GM19023 (cell line): Measurements from ENCODE around the gene UBE3B.

Experiments
- ATAC-seq: cut with Tn5 transposase; IDR thresholded peaks from one replicate; pipeline ENCODE4 v1.9.1; 2021; ENCODE audit warnings: mild to moderate bottlenecking, moderate library complexity; ENCODE audit not compliant: unreplicated experiment

The UBE3B gene

DNA sequence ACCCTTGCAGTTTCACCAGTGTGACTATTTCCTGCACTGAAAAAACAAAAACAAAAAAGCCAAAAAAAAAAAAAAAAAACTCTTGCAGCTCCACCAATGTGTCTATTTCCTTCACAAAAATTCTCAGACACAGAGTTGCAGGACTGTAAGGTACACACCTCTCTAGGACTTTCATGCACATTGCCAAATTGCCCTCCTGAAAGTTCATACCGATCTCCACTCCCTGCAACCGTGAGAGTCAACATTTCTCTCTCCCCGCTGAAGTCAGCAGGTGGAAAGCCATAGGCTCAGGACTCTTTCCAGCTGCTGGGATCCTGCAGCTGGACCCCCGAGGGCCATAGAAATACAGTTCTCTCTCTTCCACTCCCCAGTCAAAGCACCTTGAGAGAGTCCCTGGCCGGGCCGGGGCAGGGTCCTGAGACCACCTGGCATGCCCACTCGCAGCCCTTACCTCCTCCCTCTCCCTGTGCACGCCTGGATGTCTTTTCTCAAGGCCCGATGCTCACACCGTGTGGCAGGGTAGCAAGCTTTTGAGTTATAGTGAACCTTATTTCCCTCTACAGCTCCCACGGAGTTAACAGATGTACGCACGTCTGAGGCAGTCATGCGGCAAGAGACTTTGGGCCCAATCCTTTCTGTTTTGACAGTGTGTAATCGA lies 72.3 kb downstream of the UBE3B start:
- ATAC-seq, result no peak

DNA sequence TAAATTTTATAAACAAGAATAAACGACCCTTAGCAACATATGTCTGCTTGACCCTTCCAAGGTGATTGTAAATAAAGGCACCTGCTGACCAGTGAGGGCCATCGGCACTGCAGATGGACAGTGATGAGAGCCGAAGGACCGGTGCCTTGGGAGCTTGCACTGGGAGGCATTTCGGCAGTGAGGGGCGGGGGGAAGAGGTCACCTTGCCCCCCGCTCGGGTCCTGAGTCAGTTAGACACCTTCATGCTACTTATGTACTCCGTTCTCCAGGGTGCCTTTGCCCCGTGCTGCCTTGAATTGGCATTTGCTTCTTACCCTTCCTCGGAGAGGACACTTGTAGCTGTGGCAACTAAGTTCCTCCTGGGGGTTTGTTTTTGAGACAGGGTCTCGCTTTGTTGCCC lies 72.8 kb downstream of the UBE3B start:
- no peak for ATAC-seq

DNA sequence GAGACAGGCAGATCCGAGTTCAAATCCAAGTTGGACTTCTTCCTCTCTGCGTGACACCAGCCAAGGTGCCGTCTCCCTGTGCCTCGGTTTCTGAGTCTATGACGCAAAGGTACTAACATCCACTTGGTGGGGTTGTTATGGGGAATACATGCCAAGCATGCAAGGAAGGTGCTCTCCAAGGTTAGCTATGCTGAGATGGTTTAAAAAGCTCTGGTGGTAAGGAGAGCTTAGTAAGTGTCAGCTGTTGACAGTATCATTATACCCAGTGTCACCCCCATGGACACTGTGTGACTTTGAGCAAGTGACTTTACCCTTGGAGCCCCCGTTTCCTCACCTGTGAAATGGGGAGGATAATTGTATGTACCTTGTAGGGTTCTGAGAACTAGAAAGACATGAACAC lies 73.7 kb downstream of the UBE3B start:
- no peak for ATAC-seq

DNA sequence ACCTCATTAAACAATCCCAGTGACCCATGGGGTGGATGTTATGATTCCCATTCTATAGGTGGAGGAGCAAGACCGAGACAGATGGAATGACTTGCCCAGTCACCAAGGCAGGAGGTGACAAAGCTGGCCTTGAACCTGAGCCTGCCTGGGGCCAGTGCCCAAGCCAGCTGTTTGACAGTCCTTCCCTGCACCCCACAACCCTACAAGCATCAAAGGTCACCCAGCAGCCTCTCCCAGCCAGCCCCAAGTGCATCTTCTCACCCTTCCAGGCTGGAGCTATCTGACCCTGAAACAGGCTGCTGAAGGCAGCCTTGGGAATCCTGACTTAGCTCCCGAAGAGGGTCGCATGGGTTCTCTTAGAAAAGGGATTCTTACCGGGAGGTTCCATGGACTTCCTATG lies 75.5 kb downstream of the UBE3B start:
- ATAC-seq, result no peak

DNA sequence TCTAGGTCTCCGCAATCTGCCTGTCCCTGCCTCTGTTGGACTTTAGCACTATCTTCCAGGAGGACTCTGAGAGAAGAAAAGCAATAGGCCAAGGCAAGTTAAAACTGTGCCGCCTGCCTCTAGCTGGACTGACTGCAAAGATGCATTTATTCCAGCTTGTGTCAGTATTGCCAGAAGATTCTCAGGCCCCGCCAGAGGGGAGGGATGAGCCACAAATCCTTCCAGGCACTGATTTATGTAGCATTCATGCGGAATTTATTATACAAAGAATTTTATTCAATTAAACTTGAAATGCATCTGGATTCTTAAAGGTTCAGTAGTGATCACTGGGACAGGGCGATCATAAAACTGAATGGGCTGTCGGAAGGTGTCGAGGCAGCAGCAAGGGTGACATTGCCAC lies 76.0 kb downstream of the UBE3B start:
- ATAC-seq, result no peak

DNA sequence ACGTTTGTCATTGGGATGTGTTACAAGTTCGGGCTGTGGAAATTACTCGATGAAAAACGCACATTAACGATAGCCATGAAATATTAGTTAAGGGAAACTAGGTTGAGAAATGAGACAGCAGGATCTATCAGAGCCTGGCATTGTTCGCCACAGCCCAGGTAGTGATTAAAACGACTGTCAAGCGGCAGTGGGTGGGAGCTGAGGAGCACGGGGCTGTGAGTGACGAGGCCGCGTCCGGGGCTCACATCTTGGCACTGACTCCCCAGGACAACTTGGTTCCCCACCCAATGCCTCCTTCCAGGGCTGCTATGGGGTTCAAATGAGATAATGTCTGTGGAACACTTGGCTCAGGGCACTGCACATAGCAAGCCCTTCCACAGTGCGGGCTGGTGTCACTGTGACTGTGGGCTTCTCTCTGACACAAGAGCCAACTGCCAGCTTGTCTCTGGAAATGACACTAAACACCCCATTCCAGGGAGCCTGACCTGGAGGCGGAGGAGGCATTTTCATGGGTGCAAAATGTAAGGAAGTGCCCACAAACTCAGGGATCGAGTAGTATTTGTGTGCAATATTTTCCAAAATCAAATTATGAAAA lies 76.6 kb downstream of the UBE3B start:
- no peak for ATAC-seq

DNA sequence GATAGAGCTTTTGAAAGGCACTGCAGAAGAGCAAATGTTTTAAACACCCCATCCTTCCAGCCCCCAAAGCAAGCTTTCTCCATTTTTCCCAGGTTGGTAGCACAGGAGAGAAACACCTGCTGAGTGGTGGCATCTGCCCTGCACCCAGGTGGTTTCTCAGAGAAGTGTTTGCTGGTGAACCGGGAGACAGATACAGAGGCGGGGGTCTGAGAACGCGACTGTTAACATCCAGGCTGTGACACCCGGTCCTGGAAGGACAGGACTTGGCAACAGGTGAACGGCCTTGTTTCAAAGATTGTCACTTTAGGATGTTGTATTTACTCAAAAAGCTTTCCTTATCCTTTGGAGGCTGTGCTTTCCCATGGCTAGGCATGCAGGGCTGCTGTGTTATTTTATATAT lies 77.3 kb downstream of the UBE3B start:
- no peak for ATAC-seq

DNA sequence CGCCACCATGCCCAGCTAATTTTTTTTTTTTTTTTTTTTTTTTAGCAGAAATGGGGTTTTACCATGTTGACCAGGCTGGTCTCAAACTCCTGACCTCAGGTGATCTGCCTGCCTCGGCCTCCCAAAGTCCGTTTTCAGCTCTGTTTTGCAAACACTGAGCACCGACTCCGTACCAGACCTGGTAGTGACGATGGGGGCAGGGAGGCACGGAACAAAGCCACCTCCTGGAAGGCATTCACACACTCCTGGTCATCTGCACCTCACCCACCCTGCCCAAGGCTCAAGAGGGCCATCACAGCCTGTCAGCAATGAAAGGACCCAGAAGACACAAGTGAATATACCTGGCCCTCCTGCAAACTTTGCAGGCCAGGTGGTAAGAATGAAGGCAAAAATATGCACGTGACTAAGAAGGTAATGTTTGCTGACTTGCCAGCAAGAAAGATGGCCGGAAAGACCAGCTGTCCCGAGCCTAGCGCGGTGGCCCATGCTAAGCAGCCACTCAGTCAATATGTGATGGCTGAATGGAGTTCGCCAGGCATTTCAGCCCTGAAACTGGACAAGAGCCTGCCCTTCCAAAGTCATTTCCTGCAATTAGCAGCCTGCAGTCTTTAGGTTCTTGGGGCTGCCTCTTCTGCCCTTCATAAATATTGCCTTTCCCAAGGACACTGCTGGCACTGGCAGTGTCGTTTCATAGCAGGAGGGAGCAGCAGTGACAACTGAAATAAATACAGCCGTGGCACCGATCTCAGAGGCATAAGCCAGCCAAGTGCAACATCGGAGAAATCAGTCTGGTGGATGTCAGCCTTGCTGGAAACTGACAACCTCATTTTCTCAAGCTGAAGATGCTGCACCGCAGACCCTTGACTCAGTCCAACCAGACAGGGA lies 78.2 kb downstream of the UBE3B start:
- no peak for ATAC-seq

DNA sequence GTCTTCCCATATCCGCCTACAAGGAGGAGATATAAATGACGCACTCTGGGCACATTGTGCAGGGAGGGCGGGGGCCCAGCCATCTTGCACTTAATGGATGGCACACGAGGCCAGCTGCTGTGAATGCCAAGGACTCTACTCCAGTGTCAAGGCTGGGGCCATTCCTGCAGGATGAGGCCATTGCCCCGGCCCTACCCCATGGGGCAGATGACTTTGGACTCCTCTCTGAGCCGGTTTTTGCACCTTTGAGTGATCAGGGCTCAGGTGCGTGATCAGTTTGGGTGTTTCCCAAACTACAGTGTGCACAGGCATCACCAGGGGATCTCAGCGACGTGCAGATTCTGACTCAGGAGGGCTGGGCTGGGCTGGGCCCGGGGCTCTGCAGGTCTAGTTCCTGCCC lies 79.8 kb downstream of the UBE3B start:
- no peak for ATAC-seq

DNA sequence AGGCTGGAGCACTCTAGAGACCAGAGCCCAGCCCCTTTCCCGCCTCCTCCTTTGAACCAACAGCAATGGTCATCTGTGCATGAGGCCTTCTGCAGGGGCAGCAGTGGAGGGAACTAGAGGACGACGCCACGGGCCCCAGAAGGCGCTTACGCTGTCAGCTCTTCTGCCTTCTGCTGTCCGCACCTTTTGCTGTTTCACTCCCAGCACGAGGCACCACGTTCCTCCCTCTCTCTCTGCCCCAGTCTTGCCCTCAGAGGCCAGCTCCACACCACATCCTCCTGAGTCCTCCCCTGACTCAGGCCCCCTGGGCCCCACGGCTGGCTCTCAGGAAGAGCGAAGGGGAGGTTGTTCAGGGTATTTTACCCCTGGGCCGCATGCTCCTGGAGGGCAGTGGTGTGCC lies 80.4 kb downstream of the UBE3B start:
- no peak for ATAC-seq

DNA sequence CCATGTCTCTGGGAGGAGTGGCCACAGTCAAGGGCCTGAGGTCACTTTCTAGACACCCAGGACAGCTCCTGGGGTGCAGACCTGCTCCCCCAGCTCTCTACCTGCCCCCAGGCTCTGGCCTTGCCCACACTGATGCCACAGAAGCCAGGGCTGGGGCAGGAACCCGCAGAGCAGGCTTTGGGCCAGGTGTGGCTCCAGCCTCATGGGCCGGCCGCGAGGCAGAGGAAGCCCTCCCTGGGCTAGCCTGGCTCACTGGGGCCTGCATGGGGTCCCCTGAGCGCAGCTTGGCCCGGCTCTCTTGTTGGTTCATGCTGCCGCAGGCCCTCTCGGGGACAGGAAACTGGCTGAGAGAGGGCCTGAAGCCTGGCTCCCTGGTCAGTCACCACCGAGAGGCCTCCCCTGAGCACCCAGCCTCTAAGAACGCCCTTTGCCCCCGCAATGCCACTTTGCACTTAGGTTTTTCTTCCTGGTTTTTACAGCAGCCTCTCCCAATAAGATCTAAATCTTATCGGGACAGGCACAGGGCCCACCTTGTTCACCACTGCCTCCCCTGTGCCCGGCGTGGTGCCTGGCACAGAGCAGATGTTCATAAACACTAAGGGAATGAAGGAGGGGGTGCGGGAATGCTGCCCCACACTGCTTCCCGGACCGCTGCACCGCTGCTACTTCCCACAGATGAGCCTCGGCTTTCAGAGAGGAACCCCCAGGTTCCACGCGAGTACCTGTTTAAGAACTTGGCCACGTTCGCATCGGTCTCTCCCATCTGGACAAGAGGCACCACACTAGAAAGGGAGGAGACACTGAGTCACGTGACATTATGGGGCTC lies 81.2 kb downstream of the UBE3B start:
- ATAC-seq, result no peak

DNA sequence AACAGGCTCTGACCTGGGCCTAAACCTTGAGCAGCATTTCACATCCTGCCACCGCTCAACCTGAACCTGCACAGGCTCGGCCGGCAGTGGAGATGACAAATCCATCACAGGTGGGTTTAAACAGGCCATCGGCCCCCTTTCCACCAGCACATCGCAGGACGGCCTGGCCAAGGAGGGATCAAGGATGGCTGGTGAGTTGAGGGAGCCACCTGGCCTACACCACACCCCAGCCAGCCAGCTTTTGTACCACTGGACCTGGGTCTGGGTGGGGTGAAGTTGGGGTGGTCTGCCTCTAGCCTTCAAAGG lies 81.7 kb downstream of the UBE3B start:
- ATAC-seq, result no peak

DNA sequence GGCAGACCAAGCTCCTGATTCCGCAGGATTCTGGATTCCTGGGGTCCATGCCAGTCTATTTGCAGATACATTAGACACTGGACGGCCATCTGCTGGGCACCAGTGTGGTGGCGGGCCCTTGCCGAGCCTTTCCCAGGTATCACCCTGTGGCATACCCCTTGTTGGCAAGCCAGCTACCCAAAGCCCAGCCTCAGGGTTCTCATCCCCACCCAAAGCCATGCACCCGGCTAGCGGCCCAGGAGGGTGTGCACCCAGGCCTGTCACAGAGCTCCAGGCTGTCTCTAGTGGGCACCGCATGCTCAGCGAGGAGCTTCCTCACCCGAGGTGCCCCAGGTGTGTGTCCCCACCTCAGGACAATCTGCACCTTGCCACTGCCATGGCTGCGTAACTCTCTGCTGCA lies 82.2 kb downstream of the UBE3B start:
- no peak for ATAC-seq

DNA sequence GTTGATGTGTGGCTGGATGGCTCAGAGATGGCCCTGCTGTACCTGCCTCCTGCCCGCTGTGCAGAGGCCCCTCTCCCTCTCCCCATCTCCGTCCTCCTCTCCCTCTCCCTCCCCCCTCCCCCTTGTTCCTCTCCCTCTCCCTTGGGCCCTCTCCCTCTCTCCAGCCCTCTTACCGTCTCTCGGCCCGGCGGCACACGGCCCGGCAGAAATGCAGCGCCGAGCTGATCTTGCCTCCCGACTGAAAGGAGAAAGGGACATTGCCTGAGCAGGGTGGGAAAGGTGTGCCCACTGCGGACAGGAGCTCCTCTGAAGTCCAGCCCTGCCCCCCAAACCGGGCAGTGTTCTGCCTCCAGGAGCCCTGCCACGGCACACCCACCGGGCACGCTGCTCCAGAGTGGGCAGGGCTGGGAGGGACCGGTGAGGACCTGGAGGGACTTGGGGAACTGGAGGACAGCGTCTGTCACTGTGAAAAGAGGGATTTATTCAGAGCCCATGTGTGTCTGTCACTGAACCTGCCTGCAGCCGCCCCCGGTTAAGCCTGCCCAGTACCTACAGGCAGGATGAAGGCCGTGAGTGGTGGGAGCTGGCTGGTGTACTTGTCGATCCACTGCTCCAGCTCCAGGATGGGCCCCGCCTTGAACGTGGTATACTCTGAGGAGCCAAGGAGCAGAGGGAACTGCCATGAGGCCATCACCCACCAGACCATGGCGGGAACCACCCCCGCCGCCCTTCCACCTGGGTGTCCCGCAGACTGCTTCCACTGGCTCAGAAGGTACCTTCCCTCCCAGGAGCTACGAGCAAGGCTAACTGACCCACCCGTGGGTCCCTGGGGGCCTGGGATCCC lies 83.7 kb downstream of the UBE3B start:
- ATAC-seq, result no peak

DNA sequence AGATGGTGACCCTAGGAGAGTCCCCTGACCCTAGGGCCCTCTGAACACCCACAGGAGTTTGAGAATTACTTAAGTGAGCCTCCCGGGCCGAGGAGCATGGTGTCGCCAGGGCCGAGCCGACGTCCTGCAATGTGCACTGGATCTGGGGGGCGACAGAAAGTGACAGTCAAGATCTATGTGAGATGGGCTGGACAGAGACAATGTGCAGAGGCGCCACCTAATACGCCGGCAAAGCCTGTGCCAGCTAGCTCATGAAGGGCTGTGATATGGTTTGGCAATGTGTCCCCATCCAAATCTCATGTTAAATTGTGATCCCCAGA lies 84.2 kb downstream of the UBE3B start:
- ATAC-seq, result no peak

DNA sequence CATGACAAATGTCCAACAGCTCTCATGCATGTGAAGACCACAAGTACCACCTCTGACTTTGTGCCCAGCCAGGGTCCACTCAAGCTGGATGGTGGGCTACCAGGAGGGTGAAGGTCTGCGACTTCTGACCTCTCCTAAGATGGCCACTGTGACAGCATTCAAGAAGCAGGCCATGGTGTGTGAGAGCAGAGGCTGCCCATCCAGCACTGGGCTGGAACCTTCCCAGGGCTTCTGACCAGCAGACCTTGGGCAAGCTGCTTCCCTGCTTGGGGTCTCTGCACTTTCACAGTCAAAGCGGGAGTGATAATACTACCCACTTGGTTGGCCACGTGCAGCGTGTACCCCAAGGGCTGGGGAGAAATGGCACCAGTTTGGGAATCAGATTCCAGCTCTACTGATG lies 85.4 kb downstream of the UBE3B start:
- ATAC-seq, result no peak

DNA sequence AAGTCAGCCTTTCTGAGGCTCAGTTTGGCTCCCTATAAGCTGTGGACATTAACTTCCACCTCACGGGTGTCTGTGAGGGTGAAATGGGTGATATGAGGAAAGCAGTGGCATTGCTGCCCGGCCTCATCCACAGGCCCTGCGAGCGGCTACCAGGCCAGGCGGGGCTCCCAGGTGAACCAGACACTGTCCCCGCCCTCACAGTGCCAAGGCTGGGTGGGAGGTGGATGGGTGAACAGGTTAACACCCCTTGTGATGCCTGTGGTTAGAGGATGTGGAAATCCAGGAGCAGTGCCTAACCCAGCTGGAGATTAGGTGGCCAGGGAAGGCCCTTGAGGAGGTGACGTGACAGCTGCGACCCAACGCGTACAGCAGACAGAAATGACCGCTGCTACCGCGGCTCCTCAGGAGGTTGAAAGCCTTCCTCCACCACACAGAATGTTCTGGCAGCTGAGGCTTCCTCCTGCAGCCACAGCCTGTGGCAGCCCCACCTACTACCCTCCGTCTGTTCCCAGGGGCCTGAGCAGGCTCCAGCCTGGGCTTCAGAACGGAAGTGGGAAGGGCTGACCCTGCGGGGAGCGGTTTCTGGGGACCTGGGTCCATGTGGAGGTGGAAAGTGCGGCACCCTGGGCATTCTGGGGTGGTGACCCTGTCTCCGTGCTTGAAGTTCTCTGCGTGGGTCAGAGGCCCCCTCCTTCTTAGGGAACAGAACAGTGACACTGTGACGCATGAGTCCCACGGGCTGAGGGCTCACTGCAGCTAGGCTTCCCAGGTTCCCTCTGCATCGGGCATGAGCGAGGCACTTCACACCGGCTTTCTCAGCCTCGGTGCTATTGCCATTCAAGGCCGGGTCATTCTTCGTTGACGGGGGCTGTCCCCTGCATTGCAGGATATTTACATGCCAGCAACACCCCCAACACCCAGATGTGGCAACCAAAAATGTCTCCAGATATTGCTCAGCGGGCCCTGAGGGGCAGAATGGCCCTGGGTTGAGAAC lies 86.2 kb downstream of the UBE3B start:
- no peak for ATAC-seq

DNA sequence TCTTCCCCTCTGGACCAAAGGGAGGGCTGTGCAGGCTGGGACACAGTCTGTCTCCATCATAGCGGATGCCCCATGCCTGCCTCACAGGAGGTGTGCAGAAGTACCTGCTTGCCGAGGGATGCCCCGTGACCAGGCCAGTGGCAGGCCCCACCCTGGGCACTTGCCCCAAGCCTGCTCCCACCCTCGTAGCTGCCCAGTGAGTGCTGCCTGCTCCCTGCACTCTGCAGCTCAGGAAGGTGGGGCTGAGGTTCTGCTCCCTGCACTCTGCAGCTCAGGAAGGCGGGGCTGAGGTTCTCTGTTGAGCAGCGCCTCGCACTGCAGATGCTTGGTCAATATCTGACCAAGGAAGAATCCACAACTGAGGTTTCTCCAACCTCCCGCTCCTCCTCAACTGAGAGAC lies 89.0 kb downstream of the UBE3B start:
- ATAC-seq, result no peak

DNA sequence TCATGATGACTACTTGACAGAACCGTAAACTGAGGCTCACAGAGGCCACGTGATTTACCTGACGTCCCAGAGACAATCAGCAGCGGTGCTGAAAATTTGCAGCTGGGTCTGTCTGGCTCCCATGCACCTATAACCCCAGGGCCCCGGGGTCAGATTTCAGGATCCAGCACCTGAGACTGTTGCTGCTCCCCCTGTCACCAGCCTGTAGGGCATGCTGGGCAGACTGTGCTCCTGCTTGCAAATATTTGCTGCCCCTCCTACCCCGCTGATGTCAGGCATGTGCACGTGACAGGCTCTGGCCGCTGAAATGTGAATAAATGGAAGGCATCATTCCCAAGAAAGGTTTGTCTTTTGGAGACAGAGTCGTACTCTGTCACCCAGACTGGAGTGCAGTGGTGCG lies 89.9 kb downstream of the UBE3B start:
- ATAC-seq, result no peak

DNA sequence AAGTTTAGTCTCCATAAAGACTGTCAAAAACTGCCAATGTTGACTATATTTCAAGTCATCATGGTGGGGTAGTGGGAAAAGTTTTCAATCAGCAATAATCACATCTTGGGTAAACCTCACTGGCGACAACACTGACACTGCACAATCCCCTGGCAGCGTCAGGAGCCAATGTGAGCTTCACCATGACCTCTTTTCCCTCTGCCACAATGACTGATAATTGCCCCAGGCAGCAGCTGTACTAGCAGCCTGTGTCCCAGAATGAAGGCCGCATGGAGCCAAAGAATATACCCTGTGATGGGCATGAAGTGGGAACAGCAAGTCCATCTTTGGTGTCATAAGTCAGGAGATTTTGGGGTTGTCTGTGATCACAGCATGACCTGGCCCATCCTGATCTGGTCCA lies 90.5 kb downstream of the UBE3B start:
- ATAC-seq, result no peak
